HFF-Myc (cell line): ENCODE data around the gene COL5A1.

ENCODE experiments used
- DNase-seq: peaks from one replicate; pipeline ENCODE4 v3.0.0-alpha.2; 2011; ENCODE audit warnings: low read depth; ENCODE audit errors: extremely low read depth
- H3K4me3 ChIP-seq: replicated peaks from 2 replicates; pipeline ENCODE4 v1.5.1; 2011; ENCODE audit warnings: low read depth, mild to moderate bottlenecking, control low read depth, low read length
- TF ChIP-seq, protein P1 (sequence below): IDR thresholded peaks from 2 replicates; pipeline ENCODE4 v1.5.1; 2012; ENCODE audit warnings: mild to moderate bottlenecking, low read depth, low read length, control low read depth; ENCODE audit errors: missing control alignments

COL5A1 gene

GRCh38 chr9:134641173-134641989 is at the start of gene COL5A1:
Gene COL5A1 (plus strand): TSS chr9:134641803. CDS start chr9:134642188, 385 bp downstream.
- TF ChIP-seq, protein P1, sequence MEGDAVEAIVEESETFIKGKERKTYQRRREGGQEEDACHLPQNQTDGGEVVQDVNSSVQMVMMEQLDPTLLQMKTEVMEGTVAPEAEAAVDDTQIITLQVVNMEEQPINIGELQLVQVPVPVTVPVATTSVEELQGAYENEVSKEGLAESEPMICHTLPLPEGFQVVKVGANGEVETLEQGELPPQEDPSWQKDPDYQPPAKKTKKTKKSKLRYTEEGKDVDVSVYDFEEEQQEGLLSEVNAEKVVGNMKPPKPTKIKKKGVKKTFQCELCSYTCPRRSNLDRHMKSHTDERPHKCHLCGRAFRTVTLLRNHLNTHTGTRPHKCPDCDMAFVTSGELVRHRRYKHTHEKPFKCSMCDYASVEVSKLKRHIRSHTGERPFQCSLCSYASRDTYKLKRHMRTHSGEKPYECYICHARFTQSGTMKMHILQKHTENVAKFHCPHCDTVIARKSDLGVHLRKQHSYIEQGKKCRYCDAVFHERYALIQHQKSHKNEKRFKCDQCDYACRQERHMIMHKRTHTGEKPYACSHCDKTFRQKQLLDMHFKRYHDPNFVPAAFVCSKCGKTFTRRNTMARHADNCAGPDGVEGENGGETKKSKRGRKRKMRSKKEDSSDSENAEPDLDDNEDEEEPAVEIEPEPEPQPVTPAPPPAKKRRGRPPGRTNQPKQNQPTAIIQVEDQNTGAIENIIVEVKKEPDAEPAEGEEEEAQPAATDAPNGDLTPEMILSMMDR: no peak
- peak within 1 kb of the TSS; percentile 52 for H3K4me3 ChIP-seq
- no peak for DNase-seq

DNA sequence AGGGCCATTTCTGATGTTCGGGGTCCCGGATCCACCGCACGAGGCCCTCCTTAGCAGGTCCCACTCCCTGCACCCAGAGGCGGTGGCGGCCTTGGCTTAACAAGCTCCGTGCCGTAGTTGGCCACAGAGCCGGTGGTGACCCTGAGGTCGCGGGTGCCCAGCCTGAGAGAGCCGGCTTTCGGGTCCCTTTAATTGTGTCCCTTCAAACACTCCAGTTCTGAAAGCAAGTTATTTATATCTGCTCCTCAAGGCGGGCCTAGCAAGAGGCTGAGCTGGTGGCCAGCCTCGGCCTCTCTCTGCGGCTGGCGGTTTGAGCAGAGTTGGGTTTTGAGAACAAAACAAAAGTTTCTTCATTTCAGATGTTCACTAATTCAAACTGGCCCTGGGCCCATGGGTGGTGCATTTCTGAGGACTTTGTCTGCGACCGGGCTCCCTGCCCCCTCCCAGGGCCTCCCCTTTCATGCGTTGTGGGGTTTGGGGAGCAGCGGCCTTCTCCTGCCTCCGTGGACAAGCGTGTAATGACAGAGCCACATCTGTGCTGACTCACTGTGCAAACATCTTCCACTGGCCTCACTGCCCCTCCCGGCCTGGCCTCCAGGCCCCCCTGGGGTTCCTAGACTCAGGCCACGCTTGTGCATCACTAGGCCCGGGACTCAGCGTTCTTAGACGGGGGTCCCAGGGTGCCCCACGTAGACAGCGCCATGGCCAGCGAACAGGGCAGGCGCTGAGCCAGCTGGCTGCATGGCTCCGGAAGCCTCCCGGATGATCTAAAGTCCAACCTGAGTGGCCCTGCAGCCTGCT is 49.4 kb upstream of the COL5A1 start:
- TF ChIP-seq, protein P1: no peak
- peak overlapping the region; percentile 22; the same call in 1 of the 2 replicates for H3K4me3 ChIP-seq
- DNase-seq: peak; percentile 48

- no peak overlapping the region for H3K4me3 ChIP-seq
- TF ChIP-seq, protein P1: no peak
- DNase-seq: no peak
These were observed 48.8 kb upstream of the COL5A1 start for GRCh38 chr9:134592819-134593200.

DNA sequence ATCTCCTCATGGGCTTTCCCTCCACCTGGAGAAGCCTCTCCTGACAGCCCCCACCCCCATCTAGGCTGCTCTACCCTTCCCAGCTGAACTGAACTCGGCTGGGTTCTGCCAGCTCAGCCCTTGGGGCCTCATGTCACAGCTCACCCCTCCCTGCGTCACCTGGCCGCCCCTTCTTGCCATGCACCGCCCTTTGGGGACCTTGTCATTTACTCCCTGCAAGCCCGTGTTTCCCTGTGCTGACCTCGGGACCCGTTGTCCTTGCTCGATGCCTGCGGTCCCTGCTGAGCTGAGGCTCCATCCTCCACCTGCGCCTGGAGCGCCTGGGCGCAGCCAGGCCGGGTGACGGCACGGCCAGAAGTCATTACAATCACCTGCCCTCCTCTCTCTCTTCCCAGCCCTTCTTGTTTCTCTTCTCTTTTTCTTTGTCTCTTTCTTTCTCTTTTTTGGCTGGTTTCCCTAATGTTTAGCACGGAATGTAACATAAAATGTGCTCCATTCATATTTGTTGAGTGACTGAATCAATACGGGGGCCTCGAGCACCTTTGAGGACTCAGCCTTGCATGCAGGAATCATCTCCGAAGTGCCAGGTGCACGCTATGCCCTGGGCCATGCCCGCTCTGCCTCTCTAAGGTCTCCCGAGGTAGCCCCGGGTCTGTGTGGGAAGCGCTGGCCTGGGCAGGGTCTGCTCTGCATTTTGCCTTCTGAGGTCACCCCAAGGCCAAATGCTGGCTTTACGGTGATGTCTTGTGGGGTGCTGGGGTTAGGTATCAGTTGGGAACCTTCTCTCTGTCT is 48.1 kb upstream of the COL5A1 start:
- TF ChIP-seq, protein P1: no peak
- no peak for DNase-seq
- no peak overlapping the region for H3K4me3 ChIP-seq

DNA sequence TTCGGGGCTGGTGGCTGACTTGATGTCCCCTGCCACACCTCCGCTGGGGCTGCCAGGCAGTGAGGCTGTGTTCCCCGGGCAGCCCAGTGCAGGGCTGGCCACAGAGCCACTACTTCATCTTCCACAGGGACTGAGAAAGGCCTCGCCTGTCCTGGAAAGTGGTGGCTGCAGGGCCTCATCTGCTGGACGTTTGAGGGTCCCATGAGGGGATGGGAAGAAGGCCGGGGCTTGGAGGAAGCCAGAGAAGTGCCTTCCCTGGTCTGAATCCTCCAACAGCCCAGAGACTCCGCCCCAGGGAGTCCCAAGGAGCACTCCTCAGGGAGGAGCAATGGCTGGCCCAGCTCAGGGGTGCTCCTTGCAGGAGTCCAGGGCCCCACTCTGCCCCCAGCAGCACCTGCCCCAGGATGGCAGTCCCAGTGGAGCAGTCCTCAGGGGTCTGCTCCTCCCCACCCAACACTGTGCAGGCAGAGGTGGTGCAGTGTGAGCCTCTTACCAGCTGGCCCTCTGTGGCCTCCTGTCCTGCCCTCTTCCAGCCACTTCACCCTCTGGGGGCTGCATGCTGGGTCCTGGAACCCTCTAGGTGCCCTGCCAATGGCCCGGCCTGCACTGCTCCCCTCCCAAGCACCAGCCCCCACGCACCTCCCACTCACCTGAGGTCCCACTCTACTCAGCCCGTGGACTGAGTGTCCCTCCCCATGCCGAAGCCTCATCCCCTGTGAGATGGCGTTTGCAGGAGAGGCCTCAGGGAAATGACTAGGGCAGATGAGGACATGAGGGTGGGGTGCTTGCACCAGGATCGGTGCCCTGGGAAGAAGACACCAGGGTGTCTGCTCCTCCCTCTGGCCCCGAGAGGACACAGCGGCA is 47.3 kb upstream of the COL5A1 start:
- TF ChIP-seq, protein P1: no peak
- no peak overlapping the region for H3K4me3 ChIP-seq
- no peak for DNase-seq

DNA sequence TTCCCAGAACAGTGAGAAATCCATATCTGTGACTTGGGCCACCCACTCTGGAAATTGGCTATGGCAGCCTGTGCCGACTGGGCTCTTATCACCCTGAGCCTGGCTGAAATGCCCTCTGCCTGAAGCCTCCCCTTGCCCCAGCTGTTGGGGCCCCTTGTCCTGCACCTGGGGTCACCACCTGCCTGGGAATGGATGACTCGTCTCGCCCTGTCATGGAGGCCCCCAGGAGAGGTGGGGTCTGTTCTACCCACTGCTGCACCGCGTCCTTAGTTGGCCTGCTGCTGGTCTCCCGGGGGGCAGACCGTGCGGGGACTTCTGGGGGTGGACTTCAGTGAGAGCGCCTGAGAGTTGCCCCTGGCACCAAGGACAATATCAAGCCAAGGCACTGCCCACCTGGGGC is 46.6 kb upstream of the COL5A1 start:
- TF ChIP-seq, protein P1: no peak
- no peak for DNase-seq
- no peak overlapping the region for H3K4me3 ChIP-seq
